Measurements from ENCODE around the gene CENPX.

CENPX gene

DNA sequence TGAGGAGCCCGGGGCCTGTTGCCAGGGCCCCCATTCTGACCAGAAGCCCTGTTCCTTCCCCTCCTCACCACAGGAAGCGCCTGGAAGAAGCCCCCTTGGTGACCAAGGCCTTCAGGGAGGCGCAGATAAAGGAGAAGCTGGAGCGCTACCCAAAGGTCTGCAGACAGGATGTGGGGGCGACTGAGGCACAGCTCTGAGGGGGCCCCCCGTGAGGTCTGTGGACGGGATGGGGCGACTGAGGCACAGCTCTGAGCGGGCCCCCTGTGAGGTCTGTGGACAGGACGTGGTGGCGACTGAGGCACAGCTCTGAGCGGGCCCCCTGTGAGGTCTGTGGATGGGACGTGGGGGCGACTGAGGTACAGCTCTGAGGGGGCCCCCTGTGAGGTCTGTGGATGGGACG lies 13.3 kb downstream of the CENPX start:
- no peak for DNase-seq

DNA sequence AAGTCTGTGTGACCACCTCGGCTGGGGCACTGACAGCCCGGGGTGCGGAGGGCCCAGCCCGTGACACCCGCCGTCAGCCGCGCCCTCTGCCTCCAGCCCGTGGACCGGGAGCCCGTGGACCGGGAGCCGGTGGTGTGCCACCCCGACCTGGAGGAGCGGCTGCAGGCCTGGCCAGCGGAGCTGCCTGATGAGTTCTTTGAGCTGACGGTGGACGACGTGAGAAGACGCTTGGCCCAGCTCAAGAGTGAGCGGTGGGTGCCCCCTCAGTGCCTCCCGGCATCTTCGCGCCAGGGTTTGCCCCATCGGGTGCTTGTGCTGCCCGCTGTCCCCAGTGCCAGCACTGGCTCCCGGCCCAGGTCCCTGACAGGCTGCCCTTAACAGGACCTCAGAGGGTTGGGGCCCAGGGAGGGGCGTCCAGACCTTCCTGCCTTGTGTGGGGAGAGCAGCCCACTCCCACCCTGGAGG lies 13.7 kb downstream of the CENPX start:
- DNase-seq: no peak

DNA sequence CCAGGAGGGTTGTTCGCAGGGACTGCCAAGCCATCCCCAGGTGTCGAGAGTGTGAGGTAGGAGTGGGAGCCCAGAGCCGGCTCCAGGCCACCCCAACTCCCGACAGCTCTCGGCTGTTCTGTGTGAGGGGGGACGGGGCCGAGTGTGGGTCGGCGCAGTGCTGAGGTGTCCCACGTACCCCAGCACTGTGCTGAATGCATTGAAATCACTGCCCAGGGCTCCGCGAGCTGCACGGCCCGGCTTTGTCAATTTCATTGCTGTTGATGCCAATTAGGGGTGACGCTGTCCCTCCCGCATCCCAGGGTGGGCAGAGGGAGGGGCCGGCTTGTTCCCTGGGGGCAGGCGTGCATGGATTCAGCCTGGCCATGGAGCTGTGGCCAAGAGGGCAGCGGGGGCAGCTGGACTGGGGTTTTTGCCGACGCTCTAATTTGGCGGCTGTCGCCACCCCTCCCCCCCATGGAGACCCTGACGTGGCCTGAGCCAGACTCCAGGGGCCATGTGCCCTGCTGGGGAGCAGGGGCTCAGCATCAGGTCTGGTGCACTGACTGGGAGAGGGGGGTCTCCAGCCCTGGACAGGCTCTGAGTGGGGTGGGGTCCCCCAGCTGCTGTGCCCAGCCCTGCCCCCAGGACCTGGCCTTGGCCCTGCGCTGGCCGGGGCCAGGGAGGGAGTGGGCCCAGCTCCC lies 14.3 kb downstream of the CENPX start:
- DNase-seq: no peak

DNA sequence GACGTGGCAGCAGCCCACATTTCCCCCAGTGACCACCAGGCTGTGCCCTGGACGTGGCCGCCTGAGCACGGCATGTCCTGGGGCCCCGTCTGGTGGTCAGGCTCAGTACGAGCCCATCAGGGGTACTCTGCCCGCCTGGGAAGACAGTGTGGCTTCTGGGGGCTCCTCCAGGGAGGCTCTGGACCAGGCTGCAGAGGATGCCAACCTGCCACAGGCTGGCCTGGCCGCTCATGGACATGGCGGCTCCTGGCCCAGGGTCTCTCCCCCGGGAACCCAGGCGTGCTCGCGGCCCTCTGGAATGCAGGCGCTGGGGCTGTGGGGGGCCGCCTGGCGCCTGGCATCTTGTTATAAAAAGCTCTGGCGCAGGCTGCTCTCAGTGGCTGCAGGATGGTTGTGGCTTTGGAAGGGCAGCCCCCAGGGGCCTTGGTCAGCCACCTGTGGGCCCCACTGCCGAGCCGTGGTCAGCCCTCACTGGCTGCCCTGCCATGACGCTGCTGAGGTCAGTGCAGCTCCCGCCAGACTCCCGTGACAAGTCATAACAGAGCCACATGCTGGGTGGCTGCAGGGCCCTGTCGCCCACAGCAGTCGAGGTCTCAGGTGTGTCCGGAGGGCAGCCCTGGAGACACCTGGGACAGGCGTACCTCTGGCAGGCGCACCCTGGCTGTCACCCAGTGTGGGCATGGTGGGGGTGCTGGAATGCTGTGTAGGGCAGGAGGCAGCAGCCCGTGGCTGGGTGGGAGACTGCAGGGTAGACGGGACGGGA lies 15.0 kb downstream of the CENPX start:
- no peak for DNase-seq

DNA sequence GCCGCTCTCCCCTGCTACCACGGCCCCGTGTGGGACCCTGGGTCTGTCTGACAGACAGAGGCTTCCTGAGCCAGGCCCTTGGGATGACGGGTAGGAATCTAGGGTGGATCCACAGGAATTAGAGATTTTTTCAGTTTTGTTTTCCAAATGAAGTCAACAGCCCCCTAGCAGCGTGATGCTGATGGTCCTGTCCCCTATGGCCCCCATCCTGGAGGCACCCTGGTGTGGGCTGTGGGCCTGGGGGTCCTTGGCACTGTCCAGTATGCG lies 15.5 kb downstream of the CENPX start:
- no peak for DNase-seq

DNA sequence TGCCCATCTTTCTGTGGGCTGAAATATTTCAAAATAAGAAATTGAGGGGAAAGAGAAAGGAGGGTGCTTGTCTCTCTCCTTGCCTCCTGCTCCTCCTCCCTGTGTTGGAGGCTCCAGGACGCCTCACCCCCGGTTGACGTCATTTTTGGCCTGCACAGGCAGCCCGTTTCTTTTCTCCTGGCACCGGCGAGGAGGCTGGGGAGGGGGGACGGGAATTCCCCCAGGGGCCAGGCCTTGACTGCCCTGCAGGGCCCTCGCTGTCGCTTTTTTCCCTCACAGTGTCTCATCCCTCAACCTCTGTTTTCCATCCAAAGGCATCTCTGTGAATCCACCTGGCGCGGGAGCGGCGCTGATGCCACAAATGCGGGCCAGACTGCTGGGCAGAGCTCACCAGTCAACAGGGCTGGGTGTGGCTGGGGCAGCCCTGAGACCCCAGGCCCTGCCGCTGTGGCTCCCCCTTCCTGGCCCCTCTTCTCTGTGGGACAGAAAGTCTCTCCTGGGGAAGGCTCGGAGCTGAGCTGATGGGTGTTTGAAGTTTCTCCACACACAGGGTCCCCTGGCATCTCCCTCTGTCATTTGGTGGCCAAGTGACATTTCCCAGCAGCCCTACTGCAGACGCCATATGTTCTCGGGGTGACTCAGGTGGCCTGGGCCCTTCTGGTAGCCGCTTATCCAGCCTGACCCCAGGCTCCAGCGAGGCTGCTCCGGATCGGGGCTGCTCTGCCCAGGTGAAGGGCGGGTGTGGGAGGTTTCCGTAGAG lies 16.0 kb downstream of the CENPX start:
- no peak for DNase-seq

DNA sequence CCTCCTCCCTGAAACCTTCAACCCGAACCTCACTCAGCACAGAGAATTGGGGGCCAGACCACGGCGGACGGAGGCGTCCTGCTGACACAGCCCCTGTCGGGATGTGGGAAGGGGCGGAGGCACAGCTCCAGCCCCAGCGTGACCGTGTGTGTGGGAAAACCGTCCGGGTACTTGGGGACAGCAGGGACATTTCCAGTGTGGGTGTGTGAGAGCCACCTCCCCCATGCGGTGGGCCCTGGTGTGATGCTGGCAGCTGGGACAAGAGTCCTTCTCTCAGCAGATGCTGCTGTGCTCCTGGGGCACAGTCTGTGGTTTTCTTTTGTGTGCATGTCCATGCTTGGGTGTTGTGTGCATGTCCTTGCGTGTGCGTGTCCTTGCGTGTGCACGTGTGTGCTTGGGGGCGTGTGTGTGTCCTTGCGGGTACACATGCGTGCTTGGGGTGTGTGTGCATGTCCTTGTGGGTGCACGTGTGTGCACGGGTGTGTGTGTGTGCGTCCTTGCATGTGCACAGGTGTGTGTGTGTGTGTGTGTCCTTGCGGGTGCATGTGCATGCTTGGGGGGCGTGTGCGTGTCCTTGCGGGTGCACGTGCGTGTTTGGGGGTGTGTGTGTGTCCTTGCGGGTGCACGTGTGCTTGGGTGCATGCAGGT lies 16.9 kb downstream of the CENPX start:
- DNase-seq: no peak

DNA sequence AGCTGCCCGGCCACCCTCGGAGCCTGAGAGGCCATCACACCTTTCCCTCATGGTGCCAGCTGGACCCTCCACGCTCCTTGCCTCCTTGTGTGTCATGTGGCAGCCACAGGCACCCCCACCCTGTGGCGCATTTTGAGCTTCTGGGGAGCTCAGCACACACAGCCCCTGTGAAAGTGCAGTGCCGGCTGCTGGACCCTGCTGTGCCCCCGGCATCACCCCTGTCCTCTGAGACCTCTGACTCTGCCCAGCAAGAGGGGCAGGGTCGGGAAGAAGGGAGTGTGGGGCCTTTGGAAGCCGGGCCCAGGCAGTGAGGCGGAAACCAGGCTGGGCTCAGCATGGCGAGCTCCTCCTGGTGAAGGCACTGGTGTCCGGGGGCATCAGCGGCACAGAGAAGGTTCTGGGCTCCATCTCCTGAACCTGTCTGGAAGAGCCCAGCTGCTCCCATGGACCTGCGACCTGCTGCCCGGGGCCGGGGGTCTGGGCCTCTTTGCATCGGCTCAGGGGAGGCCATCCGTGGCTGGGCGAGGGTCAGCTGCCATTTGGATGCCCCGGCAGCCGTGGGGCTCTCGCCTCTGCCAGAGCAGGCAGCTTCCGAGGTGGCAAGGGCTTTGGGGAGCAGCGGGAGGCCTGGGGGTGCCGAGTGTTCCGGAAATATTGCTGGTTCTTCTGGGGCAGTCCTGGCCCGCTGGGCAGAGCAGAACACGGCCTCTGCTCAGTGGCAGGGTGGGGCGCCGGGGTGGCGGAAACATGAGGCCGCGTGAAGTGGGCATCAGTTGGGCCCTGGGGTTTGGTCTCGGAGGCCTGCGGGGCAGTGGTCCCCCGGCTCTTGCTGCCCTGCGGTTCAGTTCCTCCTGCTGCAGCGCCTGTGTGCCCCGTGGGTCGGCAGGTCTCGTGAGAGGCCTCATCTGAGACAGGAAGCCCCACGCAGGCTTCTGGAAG lies 17.9 kb downstream of the CENPX start:
- no peak for DNase-seq

DNA sequence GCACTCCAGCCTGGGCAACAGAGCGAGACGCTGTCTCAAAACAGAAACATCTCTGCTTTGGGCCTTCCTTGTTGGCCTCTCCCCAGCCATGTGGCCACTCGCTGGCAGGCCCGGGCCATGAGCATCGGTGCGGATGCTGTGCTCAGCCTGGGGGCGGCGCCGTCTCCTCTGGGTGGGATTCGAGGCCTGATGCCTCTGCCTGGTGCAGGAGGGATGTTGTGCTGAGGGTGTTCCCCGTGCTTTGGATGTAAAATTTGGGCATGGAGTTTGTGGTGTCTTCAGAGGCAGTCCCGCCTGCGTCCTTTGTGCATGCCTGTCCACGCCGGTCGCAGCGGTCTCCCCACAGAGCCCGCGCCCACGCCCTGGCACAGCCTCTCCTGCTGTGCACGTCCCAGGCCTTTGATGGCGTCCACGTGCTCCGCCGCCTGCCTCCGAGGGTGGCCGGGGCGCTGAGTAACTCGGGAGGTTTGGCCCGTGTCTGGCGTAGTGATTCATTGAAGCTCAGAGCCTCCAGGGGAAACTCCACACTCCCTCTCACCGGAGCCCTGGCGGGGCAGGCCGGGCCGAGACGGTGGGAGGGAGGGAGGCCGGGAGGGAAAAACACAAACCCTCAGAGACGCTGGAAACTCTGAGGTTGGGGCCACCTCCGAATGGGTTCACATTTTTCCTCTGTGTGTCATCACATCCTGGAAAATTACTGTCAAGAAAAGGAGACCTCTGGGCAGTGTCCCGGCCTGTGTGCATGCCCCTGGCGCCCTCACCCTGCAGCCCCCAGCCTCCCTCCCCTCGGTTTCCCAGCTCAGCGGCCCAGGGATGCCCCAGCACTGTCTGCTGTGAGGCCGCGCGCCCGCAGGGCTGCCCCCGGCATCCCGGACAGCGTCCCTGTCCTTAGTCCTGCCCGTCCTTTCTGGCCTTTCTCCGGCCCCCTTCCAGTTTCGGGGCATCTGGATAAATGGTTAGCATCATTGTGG lies 19.0 kb downstream of the CENPX start:
- DNase-seq: no peak

DNA sequence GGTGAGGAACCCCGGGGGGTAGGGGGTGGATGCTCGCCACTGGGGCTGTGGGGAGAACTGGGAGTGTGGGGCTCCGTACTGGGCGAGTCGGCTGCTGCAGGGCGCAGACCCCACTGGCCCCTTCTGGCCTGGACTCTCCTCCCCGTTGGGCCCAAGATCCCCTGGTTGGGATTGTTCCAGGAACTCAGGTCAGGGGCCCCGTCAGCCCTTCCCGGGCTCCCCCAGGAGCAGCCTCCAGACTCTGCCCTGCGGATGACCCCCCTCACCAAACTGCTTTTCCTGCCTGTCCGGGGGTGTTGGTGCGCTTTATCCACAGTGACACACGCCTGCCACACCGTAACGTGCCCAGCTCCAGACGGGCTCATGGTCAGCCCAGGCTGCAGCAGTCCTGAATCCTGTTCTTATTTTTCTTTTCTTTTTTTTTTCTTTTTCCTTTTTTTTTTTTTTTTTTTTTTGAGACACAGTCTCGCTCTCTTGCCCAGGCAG lies 21.1 kb downstream of the CENPX start:
- DNase-seq: no peak

DNA sequence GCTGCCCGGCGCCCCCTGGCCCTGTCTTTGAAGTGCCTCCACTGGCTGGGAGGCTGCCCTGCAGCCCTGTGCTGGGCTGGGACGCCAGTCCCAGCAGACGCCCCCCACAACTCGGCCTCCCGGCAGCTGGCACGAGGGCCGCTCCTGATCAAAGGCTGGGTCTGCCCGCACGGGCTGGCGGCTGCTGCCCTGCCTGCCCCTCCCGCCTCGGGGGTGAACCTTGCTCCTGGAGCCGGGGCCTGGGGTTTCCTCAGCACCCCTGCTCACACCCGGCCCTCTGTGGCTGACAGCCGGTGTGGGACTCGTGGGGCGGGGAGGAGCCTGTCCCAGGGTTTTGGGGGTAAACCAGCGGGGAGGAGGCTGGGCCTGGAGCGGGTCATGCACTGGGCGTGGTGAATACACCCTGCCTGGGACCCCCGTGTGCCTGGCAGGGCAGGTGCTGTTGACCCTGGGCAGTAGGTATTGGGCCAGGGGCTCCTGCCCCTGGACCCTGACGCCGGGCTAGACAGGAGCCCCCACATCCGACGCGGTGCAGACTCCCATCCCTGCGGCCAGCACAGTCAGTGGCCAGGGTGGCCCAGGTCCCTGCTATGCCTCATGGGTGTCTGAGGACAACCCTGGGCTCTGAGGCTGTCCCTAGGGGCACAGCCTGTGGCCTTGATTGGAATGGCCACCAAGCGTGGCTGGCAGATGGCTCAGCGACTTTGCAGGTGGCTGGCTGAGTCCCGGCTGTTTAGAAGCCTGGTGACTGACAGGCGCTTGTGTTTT lies 21.7 kb downstream of the CENPX start:
- DNase-seq: no peak

DNA sequence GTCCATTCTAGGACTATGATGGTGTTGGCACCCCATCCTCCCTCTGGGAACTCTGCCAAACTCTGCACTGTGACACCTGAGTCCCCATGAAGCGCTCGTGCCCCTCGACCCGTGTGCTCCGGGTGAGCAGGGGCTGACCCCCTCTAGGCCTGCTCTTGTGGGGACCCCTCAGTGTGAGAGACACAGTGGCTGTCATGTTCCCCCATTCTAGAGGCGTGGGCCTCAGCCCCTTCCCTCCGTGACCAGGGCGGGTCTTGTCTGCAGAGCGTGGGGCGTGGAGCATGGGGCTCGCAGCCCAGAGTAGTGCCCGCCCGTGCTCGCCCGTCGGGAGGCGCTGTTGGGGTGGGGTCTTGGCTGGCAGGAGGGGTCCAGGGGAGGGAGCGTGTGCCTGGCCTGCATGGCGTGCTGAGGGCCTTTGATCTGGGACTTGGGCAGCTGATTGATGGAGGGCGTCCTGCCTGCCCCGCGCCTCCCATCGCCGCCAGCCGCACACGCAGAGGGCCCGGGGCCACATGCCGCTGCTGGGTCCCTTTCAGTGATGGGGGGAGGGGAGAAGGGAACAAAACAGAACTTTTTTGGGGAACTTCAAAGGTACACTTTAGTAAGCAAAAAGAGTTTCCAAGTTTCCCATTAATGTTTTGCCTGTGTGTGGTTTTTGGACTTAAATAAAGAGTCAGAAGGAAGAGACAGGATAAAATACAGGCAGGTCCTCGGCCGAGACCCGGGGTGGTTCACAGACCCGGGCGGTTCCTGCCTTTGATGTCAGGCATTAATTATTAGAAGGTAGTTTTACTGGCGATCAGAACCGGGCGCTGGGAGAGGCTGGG lies 22.5 kb downstream of the CENPX start:
- no peak for DNase-seq

DNA sequence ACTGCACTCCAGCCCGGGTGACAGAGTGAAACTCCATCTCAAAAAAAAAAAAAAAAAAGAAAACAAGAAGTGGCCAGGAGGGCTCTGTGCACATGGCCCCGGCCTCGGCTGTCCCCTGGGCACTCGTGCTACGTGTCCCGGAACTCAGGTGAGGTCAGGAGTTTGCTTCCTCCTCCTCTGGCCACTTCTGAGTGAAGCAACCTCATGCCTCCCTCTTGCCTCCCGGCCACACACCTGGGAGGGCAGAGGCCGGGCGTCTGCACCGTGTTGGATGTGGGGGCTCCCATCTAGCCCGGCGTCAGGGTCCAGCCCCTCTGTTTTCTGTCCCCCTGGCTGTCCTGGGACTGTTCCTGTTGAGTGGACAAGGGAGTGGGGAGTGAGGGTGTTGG lies 23.1 kb downstream of the CENPX start:
- DNase-seq: no peak

DNA sequence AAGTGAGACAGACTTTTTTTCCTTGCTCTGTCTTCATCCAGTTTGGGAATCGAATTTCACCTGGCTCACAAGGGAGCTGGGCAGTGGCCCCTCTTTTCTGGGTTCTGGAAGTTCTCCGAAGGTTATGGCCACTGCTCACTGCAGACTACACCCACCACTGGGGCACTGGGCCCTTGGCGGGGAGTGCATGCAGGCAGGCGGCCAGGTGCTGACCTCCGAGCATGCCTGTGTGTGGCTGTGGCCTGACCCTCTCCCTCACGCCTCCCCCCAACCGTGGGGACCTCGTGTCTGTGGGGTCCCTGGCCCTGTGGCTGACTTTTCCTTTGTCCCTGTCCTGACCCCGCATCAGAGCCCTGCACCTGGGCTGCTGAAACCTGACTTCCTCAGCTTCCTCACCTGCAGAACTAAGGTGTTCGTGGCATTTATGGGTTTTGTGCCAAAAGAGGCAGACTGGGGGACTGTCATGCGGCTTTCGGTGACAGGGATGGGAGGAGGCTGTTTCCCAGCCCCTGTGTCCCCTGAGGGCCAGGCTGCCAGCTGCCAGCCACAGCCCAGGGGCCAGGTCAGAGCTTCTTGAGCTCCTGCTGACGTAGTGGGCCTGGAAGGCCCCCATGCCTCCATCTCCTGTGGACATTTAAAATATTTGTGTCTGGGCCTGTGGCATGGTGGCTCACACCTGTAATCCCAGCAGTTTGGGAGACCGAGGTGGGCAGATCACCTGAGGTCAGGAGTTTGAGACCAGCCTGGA lies 23.8 kb downstream of the CENPX start:
- DNase-seq: no peak

DNA sequence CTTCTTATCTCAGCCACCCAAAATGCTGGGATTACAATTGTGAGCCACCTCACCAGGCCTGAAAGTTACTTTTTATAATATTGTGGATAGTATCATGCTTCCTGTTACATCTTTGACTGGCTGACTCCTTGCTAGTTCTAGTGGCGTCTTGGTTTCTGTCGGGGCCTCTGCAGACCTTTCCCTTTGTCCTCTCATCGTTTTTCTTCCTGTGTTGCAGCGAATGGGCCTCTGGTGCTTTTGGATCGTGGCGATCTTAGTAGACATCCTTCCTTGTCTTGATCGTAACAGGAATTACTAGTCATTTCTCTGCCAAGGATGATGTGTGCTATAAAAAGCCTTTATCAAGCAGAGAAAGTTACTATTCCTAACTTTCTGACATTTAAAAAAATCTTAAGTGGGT lies 24.5 kb downstream of the CENPX start:
- DNase-seq: no peak

DNA sequence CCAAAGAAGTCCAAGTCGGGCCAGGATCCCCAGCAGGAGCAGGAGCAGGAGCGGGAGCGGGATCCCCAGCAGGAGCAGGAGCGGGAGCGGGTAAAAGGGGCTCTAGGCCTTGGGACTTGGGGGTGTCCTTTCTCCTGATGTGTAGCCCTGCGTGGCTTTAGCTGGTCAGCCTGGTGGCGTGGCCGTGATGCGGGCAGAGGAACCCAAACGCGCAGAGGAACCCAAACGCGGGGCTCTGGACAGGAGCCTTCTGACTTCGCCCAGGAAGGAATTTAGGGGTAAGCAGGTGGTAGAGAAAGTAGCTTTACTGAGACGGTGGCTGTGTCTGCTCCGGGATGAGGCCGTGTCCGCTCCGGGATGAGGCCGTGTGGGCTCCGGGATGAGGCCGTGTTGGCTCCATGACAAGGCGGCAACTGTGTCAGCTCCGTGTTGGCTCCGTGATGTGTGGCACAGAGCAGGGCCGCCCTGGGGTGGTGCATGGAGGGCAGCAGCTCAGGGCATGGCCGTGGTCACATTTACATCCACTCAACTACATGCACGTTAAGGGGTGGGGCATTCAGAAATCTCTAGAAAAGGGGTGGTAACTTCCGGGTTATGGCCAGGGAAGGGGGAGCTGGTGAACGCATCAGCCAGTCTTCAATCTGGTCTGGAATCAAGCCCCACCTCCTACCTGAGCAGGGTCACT lies 25.8 kb downstream of the CENPX start:
- no peak for DNase-seq

DNA sequence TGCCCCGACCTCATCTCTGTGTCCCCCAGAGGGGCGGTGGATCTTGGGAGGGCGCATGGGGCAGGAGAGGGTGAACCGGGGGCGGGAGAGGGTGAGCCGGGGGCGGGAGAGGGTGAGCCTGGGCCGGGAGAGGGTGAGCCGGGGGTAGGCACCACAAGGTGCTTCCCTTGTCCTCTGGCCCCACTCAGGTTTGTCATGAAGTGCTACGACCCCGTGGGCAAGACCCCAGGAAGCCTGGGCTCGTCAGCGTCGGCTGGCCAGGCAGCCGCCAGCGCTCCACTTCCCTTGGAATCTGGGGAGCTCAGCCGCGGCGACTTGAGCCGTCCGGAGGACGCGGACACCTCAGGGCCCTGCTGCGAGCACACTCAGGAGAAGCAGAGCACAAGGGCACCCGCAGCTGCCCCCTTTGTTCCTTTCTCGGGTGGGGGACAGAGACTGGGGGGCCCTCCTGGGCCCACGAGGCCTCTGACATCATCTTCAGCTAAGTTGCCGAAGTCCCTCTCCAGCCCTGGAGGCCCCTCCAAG lies 26.4 kb downstream of the CENPX start:
- no peak for DNase-seq
